HL-60 (cell line): Measurements from ENCODE around the gene SPATA9.

Experiments used
- CTCF ChIP-seq: IDR thresholded peaks from one replicate; pipeline ENCODE4 v1.5.1; 2011; ENCODE audit warnings: low read length, control low read depth, inconsistent platforms; ENCODE audit not compliant: insufficient read depth
- GABPA ChIP-seq: IDR thresholded peaks from 2 replicates; pipeline ENCODE4 v1.6.1; 2012; ENCODE audit warnings: low read depth
- POLR2AphosphoS5 ChIP-seq: IDR thresholded peaks from 2 replicates; pipeline ENCODE4 v1.6.1; 2012; ENCODE audit warnings: low read depth
- REST ChIP-seq: IDR thresholded peaks from 2 replicates; pipeline ENCODE4 v1.6.1; 2012; ENCODE audit warnings: low read depth; ENCODE audit not compliant: insufficient replicate concordance
- SPI1 ChIP-seq: IDR thresholded peaks from 2 replicates; pipeline ENCODE4 v1.6.1; 2012; ENCODE audit warnings: low read depth, mild to moderate bottlenecking, borderline replicate concordance

GRCh38 chr5:95684361-95684760 lies 1.6 kb upstream of the SPATA9 start:
- TF ChIP-seq CTCF = no peak
- no peak for TF ChIP-seq POLR2AphosphoS5
- TF ChIP-seq REST = no peak
- no peak for TF ChIP-seq GABPA
- TF ChIP-seq SPI1 = no peak
